ENCODE measurements around the gene NECAB2. TPM values are rescaled to one million over a fixed set of nuclear protein-coding genes. Genes with fewer than 3 reads are reported as not detected.
A peak's percentile ranks its signal among the peaks of the same experiment; 100 is the strongest.
"Not testable (repeated sequence)": the region's sequence is repeated elsewhere in the genome, so short reads cannot be mapped to it uniquely, and the experiment has no call there.

NECAB2 gene
- total RNA-seq, 1 donor from 2014 or later: 1.2 TPM

DNA sequence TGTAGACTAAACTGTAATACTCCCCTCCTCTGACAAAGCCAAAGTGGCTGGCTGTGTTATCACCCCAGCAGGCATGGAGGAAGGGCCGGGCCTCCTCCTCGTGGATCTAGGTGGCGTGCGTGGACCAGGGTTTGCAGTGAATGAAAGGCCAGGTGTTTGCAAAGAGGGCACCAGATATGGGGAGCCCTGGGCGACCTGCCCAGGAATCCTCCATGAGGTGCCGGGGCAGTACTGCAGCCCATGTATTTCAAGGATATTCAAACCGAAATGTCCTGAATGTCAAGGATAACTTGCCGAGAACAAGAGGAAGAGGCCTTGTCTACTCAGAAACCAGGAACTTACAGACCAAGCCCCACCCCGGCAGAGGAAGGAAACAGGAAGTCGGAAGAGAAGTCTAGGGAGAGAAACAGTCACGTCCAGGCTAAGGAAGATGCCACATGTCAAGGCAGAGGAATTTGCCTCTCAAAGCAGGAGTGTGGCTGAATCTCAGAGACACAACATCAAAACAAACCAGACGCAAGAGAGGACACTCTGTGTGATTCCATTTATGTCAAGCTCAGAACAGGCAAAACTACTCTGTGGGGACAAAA is 28.7 kb upstream of the NECAB2 start:
- Mint-ChIP-seq H3K36me3 (ENCODE audit: low read depth, unreplicated experiment) (no peaks in the 10 kb centered on the region), H3K9me3 (ENCODE audit: unreplicated experiment) (no peaks in the 10 kb centered on the region), H3K27ac (ENCODE audit: unreplicated experiment) (peak overlapping the region; percentile 94), H3K27me3 (ENCODE audit: unreplicated experiment) (peaks cover 20% of the 10 kb centered on the region), H3K4me1 (ENCODE audit: unreplicated experiment) (peaks cover 18% of the 10 kb centered on the region), H3K4me3 (ENCODE audit: unreplicated experiment) (no peak overlapping the region)
- peak; percentile 36 for DNase-seq (ENCODE audit: low spot score)
- TF ChIP-seq, protein P1, sequence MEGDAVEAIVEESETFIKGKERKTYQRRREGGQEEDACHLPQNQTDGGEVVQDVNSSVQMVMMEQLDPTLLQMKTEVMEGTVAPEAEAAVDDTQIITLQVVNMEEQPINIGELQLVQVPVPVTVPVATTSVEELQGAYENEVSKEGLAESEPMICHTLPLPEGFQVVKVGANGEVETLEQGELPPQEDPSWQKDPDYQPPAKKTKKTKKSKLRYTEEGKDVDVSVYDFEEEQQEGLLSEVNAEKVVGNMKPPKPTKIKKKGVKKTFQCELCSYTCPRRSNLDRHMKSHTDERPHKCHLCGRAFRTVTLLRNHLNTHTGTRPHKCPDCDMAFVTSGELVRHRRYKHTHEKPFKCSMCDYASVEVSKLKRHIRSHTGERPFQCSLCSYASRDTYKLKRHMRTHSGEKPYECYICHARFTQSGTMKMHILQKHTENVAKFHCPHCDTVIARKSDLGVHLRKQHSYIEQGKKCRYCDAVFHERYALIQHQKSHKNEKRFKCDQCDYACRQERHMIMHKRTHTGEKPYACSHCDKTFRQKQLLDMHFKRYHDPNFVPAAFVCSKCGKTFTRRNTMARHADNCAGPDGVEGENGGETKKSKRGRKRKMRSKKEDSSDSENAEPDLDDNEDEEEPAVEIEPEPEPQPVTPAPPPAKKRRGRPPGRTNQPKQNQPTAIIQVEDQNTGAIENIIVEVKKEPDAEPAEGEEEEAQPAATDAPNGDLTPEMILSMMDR (IDR thresholded peaks at IDR 0.05; ENCODE audit: unreplicated experiment): no peak

DNA sequence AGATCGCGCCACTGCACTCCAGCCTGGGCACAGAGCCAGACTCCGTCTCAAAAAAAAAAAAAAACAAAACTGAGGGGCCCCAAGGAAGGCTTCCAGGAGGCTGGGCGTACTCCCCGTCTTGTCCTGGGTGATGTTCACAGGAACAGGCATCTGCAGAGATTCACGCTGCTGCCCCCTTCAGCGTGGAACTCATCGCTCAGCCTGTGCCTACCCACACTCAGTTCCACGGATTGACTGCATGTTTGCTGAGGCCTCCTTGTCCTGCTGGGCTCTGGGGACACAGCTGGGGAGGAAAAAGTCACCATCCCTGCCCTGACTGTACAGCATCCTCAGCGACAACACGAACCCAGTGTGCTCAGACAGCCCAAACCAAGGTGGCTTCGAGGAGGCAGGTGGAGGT is 27.9 kb upstream of the NECAB2 start:
- Mint-ChIP-seq H3K4me3 (ENCODE audit: unreplicated experiment) (no peak overlapping the region), H3K27me3 (ENCODE audit: unreplicated experiment) (peaks cover 17% of the 10 kb centered on the region), H3K4me1 (ENCODE audit: unreplicated experiment) (peaks cover 18% of the 10 kb centered on the region), H3K9me3 (ENCODE audit: unreplicated experiment) (no peaks in the 10 kb centered on the region), H3K27ac (ENCODE audit: unreplicated experiment) (no peak overlapping the region), H3K36me3 (ENCODE audit: low read depth, unreplicated experiment) (no peaks in the 10 kb centered on the region)
- TF ChIP-seq, protein P1 (IDR thresholded peaks at IDR 0.05; ENCODE audit: unreplicated experiment): no peak
- no peak for DNase-seq (ENCODE audit: low spot score)

DNA sequence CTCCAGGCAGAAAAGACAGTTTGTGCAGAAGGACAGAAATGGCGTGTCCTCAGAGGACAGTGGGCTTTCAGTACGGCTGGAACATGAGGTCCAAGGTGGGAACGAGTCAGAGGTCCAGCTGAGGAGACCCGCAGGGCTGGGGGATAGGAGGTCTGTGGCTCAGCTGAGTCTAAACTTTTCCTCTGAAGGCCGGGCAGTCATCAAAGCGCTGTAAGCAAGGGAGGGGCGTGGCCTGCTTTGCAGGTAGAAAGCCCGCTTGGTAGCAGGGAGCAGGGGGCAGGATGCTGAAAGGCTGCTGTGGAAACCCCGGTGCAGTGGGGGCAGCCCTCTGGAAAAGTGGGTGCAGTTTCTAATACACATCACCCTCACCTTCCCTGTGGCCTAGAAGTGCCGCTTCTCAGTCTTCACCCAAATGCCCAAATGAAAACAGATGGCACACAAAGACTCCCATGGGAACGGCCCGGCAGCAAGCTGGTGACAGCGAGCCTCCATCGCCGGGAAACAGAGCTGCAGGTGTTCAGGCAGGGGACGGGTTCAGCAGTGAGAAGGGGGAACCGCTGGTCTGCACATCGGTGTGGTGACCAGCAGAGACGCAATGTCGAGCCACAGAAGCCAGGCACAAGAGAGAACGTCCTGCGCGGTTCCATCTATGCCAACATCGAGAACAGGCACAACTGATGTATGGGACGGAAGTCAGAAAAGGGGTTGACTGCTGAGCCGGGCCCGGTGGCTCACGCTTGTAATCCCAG is 27.2 kb upstream of the NECAB2 start:
- no peak for DNase-seq (ENCODE audit: low spot score)
- peaks cover 17% of the 10 kb centered on the region for H3K27me3 Mint-ChIP-seq (ENCODE audit: unreplicated experiment)
- no peaks in the 10 kb centered on the region for H3K36me3 Mint-ChIP-seq (ENCODE audit: low read depth, unreplicated experiment)

DNA sequence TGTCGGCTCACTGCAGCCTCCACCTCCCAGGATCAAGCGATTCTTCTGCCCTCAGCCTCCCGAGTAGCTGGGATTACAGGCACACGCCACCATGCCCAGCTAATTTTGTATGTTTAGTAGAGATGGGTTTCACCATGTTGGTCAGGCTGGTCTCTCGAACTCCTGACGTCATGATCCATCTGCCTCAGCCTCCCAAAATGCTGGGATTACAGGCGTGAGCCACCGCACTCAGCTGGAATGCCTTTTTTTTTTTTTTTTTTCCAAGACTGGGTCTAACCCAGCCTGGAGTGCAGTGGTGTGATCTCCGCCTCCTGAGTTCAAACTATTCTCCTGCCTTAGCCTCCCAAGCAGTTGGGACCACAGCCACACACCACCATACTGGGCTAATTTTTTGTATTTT is 26.5 kb upstream of the NECAB2 start:
- not testable (repeated sequence) for DNase-seq (ENCODE audit: low spot score); H3K36me3 Mint-ChIP-seq (ENCODE audit: low read depth, unreplicated experiment); H3K9me3 Mint-ChIP-seq (ENCODE audit: unreplicated experiment); H3K4me3 Mint-ChIP-seq (ENCODE audit: unreplicated experiment); H3K27ac Mint-ChIP-seq (ENCODE audit: unreplicated experiment)
- Mint-ChIP-seq H3K4me1 (ENCODE audit: unreplicated experiment) (peaks cover 18% of the 10 kb centered on the region), H3K27me3 (ENCODE audit: unreplicated experiment) (peaks cover 16% of the 10 kb centered on the region)

More for the DNA sequence above, 27.2 kb upstream of the NECAB2 start:
- Mint-ChIP-seq H3K4me3 (ENCODE audit: unreplicated experiment) (no peak overlapping the region), H3K27ac (ENCODE audit: unreplicated experiment) (no peak overlapping the region), H3K9me3 (ENCODE audit: unreplicated experiment) (no peaks in the 10 kb centered on the region), H3K4me1 (ENCODE audit: unreplicated experiment) (peaks cover 18% of the 10 kb centered on the region)
- TF ChIP-seq, protein P1 (IDR thresholded peaks at IDR 0.05; ENCODE audit: unreplicated experiment): no peak

DNA sequence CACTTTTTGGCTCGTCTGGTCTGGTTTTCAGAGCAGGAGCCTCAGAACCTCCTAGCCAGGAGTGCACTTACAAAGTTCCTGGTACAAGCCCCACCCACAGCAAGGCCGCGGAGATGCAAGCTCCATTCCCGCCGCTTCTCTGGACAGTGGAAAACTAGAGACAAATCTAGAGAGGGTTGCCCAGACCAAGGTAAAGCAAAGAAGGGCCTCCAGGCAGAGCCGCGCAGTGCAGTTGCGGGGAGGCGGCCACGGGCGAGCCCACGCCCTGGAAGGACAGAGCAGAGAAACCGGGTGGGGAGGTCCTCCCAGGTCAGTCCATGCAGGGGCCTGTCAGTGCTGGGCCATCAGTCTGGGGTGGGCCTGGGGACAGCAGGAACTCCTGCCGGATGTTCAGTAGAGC is 26.0 kb upstream of the NECAB2 start:
- Mint-ChIP-seq H3K4me3 (ENCODE audit: unreplicated experiment) (no peak overlapping the region), H3K9me3 (ENCODE audit: unreplicated experiment) (no peaks in the 10 kb centered on the region), H3K27ac (ENCODE audit: unreplicated experiment) (no peak overlapping the region), H3K36me3 (ENCODE audit: low read depth, unreplicated experiment) (no peaks in the 10 kb centered on the region), H3K27me3 (ENCODE audit: unreplicated experiment) (peaks cover 13% of the 10 kb centered on the region), H3K4me1 (ENCODE audit: unreplicated experiment) (peaks cover 18% of the 10 kb centered on the region)
- TF ChIP-seq, protein P1 (IDR thresholded peaks at IDR 0.05; ENCODE audit: unreplicated experiment): no peak
- no peak for DNase-seq (ENCODE audit: low spot score)
